Left renal cortex interstitium (tissue), 4 donors: ENCODE measurements around the gene ABL1. TPM values are rescaled to one million over a fixed set of nuclear protein-coding genes. Genes with fewer than 3 reads are reported as not detected.

Experiments used
- DNase-seq, 4 donors: peaks; one replicate each; pipeline ENCODE4 v3.0.0-alpha.2; 2013; ENCODE audit warnings: low read depth in 4 of 4, low spot score in 2 of 4, missing footprints in 1 of 4
- polyA plus RNA-seq, 4 donors: library from polyadenylated mRNA; unstranded; fragments of 120-200 nt; gene quantifications; one replicate each; pipeline ENCODE4 v1.2.1, GENCODE V29; 2013; ENCODE audit not compliant: insufficient read length in 4 of 4

The ABL1 gene
- polyA plus RNA-seq, 4 donors = 71.1 to 89.4 (median 82.5) TPM

DNA sequence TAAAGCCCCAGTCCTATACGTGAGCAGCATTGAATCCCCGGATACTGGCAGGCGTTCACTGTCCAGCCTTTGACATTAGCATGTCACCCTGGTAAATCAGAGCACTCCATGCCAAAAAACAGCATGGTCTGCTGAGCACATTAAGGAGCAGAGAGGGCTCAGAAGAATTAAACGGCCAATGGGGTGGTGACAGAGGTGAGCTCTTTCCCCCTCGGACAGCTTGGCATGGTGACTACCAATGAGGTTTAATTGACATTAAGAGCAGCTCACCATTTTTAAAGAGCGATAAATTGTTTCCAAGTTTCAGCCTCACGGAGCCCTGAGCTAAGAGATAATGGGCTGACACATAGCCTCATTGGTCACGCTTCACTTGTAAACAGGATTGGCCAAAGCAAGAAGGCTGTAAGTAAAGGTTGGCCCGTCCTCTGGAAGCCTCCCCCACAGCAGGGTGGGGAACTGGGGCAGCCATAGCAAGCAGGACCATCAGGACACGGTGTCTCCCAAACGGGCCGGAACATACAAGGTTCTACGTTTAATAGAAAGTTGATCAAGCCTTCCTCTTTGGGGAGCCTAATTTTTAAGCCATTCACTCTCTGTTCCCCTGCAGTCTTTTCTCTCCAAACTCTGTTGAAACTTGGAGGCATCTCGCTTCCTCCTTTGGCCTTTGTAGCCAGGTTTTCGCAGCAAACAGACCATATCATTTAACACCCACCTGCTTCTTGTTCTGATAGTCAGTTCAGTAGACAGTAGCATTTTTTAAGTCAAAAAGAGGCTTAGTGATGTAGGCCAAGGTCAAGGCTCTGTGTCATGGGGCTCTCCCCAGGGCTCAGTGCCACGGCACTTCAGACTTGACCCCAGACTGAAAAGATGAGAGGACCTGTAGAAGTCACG is 35.7 kb downstream of the ABL1 start:
- no peak for DNase-seq

DNA sequence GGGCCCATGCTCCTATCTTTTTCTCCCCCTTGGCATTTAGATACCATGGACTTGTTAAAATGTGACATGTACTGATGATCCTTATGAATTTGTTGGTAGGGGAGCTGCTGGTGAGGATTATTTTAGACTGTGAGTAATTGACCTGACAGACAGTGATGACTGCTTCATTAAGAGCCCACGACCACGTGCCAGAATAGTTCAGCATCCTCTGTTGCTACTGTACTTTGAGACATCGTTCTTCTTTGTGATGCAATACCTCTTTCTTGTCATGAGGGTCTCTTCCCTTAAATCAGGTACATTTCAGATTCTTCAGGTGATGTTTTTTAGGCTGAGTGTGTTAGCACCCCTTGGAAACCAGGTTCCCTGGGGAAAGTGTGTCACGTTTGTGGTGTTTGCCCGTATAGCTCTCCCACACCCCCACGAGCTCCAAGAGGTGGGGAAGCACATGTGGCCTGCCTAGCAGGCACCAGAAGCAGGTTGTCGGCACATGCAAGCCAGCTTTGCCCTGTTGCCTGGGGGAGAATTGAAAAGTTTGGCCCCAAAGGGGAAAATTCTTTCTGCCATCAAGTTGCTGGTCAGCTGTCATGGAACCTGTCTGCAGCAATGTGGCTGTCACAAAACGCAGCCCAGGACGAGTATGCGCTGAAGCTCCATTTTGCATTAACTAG is 36.5 kb downstream of the ABL1 start:
- no peak for DNase-seq

DNA sequence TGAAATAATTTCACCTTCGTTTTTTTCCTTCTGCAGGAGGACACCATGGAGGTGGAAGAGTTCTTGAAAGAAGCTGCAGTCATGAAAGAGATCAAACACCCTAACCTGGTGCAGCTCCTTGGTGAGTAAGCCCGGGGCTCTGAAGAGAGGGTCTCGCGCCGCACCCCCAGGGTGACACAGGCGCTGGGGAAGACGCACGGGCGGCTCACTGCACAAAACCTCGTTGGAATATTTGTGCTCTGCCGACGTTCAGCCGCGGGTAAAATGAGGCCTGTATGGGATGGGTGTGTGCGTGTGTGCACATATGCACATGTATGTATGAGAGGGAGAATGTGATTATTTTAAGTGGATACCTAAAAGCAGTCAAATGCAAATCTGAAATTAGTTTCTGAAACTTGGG is 37.0 kb downstream of the ABL1 start:
- no peak for DNase-seq

DNA sequence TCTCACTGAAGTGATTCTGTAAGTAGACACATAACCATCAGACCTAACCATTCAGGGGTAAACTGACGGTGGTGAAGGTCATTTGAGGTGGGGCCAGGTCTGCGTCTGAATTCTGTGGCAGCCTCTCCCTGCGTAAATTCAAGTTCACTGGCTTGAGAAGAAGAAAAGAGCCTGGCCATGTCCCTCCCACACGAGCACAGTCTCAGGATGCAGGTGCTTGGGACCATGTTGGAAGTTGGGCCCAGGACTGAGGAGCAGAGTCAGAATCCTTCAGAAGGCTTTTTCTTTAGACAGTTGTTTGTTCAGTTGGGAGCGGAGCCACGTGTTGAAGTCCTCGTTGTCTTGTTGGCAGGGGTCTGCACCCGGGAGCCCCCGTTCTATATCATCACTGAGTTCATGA is 37.5 kb downstream of the ABL1 start:
- DNase-seq = no peak

DNA sequence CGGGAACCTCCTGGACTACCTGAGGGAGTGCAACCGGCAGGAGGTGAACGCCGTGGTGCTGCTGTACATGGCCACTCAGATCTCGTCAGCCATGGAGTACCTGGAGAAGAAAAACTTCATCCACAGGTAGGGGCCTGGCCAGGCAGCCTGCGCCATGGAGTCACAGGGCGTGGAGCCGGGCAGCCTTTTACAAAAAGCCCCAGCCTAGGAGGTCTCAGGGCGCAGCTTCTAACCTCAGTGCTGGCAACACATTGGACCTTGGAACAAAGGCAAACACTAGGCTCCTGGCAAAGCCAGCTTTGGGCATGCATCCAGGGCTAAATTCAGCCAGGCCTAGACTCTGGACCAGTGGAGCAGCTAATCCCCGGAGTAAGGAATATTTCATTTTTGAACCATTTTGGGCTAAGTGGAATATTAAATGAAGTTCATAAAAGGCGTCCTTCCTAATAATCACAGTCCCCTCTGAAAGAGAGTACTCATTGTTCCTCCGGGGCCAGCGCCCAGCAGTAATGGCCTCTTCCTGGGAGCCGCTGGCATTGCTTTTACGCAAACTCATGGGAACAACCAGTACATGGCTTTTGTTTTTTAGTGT is 38.0 kb downstream of the ABL1 start:
- DNase-seq = no peak

DNA sequence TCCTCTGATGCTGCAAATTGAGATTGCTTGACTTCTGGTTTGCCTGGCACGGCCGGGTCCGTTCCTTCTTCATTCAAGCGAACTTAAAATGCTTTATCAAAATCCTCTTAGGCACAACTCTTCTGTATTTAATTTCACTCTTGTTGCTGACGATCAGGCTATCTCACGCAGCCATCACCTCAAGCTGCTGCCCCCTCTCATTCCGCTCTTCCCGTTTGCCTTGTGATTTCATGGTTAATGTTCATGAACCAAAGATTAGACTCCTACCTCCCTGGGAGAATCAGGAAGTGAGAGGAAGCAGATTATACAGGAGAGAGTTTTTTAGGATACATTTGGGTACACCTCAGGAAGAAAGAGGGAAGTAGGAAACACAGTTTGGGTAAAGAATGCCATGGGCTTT is 38.9 kb downstream of the ABL1 start:
- no peak for DNase-seq

DNA sequence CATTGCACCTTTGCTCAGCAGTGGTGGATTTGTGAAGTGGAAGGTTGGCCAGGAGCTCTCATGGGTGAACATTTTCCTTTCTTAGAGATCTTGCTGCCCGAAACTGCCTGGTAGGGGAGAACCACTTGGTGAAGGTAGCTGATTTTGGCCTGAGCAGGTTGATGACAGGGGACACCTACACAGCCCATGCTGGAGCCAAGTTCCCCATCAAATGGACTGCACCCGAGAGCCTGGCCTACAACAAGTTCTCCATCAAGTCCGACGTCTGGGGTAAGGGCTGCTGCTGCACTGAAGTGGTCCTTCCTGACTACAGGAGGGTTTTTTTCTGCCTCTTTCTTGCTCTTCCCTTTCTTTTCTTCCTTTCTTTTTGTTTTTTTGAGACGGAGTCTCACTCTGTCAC is 39.7 kb downstream of the ABL1 start:
- no peak for DNase-seq

DNA sequence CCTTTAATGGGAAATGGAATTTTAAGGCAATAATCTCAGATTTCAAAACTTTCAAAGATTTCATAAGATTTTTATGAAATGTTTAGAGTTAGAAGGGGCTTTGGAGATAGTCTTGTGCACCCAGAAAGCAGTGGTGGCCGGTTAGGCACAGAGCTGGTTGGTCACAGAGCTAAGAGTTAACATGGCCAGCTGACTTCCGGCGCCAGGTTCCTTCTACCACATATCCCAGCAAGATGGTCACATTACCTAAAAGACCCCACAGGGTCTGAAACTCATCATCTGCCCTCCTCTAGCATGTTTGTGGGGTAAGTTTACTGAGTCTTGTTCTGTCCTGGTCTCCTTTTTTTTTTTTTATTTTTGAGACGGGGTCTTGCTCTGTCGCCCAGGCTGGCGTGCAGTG is 42.2 kb downstream of the ABL1 start:
- DNase-seq = no peak

DNA sequence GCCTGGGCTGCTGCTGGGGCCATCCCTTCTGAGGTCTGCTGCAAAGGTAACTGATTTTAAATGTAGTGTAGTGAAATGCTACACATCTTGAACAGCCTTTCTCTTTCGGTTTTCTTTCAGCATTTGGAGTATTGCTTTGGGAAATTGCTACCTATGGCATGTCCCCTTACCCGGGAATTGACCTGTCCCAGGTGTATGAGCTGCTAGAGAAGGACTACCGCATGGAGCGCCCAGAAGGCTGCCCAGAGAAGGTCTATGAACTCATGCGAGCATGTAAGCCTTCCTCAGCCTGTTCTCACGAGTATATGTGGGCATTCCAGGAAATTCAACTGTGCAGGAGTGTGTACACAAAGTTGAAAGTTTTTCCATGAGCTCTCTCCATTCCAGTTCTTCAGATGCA is 43.2 kb downstream of the ABL1 start:
- no peak for DNase-seq

DNA sequence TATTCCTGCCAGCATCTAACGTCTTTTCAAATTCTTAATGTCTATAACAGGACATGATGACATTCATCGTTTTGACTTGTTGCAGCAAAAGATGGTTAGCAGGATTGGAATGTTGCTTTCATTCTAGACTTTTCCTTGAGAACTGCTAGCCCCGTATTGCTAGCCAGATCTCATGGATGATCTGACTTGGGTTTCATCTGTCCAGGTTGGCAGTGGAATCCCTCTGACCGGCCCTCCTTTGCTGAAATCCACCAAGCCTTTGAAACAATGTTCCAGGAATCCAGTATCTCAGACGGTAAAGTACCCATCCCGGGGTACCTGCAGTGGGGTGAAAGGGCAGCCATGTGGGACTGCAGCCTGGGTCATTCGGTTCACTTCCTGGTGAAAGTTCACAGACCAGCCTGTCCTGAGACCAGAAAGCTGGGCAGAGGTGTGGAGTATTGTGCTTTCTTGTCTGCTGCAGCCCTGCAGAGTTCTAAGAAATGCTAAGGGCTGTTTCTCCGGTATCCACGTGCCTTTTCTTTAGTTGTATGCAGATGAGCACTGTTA is 44.9 kb downstream of the ABL1 start:
- DNase-seq = no peak

DNA sequence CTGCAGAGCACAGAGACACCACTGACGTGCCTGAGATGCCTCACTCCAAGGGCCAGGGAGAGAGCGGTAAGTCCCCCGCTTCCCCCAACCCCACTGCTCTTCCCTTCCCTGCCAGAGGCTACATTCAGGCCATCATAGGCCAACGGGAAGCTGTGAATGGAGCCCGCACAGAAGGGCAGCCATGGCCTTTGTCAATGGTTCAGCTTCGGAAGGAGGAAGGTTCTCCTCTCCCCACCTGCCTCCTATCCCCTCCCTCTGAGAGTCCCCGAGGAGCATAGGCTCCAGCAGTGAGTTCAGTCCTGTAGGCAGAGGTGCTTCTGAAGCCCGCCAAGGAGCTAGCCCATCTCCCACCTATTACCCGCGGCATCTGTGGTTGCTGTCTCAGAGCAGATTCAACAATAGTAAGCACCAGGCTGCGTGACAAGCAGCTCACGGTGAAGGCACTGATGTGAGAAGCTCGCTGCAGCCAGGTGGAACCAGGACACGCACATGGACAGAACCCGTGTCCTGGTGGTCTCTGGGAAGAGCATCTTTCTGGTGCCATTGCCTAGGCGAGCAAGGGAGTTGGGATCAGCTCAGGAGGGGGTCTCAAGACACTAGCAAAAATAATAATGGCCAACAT is 45.7 kb downstream of the ABL1 start:
- no peak for DNase-seq

DNA sequence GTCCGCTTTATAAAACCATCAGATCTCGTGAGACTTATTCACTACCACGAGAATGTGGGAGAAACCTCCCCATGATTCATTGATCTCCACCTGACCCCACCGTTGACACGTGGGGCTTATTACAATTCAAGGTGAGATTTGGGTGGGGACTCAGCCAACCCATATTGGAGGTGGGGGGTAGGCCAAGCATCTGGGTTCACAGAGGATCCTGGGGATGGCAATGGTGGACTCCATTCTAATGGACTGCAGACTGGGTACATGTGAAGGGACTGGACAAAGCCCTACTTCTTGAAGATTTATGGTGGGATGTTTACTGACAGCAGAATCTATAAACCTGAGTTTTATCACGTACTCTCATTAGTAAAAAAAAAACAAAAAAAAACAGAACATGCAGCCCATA is 46.5 kb downstream of the ABL1 start:
- no peak for DNase-seq

DNA sequence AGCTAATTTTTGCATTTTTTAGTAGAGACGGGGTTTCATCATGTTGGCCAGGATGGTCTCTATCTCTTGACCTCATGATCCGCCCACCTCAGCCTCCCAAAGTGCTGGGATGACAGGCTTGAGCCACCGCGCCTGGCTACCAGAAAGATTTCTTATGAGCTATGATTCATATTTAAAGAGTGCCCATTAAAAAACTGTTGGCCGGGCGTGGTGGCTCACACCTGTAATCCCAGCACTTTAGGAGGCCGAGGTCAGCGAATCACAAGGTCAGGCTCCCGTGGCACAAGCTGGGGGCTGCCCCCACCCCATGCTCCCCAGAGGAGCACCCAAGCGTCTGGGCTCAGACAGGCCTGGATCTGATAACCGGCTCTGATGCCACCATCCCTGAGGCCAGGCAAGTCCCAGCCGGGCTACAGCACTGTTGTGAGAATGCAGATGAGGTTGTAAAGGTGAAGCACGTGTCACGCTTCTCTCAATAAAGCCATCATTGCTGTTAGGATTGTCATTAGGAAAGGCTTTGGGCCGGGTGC is 47.7 kb downstream of the ABL1 start:
- DNase-seq = no peak

DNA sequence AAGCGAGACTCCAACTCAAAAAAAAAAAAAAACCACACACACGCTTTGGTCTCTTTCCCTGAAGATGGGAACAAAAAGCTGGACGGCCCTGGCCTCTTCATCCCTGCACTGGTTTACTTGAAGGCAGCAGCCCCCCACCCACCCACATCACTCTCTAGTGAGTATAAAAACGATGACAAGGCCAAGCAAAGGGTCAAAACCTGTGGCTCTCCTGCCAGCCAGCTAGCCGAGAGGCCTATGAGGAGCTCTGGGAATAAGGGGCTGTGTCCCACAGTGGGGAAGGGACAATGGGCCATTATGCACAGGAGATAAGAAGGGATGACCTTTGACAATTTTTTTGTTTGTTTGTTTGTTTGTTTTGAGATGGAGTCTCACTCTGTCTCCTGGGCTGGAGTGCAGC is 48.4 kb downstream of the ABL1 start:
- DNase-seq = no peak

DNA sequence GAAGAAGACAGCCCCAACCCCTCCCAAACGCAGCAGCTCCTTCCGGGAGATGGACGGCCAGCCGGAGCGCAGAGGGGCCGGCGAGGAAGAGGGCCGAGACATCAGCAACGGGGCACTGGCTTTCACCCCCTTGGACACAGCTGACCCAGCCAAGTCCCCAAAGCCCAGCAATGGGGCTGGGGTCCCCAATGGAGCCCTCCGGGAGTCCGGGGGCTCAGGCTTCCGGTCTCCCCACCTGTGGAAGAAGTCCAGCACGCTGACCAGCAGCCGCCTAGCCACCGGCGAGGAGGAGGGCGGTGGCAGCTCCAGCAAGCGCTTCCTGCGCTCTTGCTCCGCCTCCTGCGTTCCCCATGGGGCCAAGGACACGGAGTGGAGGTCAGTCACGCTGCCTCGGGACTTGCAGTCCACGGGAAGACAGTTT is 49.1 kb downstream of the ABL1 start:
- DNase-seq = no peak

DNA sequence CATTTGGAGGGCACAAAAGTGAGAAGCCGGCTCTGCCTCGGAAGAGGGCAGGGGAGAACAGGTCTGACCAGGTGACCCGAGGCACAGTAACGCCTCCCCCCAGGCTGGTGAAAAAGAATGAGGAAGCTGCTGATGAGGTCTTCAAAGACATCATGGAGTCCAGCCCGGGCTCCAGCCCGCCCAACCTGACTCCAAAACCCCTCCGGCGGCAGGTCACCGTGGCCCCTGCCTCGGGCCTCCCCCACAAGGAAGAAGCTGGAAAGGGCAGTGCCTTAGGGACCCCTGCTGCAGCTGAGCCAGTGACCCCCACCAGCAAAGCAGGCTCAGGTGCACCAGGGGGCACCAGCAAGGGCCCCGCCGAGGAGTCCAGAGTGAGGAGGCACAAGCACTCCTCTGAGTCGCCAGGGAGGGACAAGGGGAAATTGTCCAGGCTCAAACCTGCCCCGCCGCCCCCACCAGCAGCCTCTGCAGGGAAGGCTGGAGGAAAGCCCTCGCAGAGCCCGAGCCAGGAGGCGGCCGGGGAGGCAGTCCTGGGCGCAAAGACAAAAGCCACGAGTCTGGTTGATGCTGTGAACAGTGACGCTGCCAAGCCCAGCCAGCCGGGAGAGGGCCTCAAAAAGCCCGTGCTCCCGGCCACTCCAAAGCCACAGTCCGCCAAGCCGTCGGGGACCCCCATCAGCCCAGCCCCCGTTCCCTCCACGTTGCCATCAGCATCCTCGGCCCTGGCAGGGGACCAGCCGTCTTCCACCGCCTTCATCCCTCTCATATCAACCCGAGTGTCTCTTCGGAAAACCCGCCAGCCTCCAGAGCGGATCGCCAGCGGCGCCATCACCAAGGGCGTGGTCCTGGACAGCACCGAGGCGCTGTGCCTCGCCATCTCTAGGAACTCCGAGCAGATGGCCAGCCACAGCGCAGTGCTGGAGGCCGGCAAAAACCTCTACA is 49.8 kb downstream of the ABL1 start:
- no peak for DNase-seq

DNA sequence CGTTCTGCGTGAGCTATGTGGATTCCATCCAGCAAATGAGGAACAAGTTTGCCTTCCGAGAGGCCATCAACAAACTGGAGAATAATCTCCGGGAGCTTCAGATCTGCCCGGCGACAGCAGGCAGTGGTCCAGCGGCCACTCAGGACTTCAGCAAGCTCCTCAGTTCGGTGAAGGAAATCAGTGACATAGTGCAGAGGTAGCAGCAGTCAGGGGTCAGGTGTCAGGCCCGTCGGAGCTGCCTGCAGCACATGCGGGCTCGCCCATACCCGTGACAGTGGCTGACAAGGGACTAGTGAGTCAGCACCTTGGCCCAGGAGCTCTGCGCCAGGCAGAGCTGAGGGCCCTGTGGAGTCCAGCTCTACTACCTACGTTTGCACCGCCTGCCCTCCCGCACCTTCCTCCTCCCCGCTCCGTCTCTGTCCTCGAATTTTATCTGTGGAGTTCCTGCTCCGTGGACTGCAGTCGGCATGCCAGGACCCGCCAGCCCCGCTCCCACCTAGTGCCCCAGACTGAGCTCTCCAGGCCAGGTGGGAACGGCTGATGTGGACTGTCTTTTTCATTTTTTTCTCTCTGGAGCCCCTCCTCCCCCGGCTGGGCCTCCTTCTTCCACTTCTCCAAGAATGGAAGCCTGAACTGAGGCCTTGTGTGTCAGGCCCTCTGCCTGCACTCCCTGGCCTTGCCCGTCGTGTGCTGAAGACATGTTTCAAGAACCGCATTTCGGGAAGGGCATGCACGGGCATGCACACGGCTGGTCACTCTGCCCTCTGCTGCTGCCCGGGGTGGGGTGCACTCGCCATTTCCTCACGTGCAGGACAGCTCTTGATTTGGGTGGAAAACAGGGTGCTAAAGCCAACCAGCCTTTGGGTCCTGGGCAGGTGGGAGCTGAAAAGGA is 50.7 kb downstream of the ABL1 start:
- DNase-seq = no peak

DNA sequence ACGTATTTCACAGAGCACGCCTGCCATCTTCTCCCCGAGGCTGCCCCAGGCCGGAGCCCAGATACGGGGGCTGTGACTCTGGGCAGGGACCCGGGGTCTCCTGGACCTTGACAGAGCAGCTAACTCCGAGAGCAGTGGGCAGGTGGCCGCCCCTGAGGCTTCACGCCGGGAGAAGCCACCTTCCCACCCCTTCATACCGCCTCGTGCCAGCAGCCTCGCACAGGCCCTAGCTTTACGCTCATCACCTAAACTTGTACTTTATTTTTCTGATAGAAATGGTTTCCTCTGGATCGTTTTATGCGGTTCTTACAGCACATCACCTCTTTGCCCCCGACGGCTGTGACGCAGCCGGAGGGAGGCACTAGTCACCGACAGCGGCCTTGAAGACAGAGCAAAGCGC is 51.9 kb downstream of the ABL1 start:
- DNase-seq = no peak
